ENCODE data around the gene KRT77.

The KRT77 gene

DNA sequence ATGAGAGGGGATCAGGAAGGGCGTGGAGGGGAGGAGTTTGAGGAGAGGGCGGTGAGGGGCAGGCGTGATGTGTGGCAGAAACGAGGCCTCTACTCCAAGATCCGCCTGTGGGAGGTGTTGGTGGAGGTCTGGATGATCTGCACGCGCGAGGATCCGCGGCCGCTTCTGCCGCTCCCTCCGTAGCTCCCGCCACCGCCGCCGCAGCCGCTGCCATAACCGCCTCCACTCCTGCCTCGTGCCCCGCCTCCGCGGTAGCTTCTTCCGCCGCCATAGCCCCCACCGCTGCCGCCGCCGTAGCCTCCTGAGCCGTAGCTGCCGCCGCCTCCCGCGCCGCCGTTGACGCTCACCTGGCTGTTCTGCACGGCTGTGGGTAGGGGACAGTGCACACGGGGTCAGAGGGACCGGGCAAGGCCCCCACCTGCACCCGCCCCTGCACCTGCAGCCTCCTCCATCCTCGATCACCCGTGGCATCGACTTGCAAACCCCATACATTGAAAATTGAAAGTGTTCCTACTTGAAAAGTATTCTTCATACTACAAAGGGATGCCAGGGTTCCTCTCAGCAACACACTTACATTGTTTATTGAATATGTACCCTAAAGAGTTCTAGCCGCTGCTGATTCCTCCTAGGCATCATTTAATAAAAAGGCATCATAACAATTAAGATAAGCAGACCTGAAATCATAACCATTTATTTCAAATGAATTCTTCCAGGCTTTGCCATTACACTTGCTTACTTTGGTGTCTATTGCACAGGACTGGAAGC lies 12.1 kb downstream of the KRT77 start:
- peak; percentile 16 for DNase-seq

DNA sequence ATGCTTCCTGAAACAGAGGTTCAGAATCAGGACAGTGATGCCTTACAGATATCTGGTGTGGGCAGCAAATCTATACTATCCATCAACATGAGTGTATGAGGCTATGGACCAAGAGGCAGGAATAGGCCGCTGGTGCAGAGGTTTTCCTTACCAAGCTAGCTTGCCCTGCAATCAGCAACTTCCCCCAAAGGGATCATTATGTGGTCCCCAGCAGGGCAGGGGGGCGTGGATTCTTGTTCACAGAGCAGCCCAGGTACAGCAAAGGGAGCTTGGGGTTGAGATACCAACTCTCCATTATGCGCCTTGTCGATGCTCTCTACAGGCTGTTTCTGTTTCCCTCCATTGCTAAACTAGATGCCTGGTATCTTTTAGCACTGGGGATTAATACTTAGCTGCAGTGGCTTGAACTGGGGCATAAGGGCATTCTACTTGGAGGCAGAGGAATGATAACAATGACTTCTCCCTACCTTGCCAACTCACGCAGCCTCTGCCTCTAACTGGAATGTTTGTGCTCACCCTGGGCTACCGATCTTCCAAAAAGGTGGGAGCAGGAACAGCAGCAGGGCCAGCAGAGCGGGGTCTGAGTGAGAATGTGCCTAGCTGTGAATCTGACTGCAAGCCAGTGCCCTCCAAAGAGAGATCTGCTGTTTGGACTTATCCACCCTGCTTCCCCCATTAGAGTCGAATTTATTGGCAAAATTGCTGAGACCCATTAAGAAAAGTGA lies 12.8 kb downstream of the KRT77 start:
- DNase-seq = no peak

GRCh38 chr12:52689936-52690335 lies 13.4 kb downstream of the KRT77 start:
- DNase-seq = no peak

- no peak for DNase-seq
Measured at GRCh38 chr12:52689239-52689638, 14.1 kb downstream of the KRT77 start.

GRCh38 chr12:52688481-52688880 lies 14.8 kb downstream of the KRT77 start:
- DNase-seq = no peak

DNA sequence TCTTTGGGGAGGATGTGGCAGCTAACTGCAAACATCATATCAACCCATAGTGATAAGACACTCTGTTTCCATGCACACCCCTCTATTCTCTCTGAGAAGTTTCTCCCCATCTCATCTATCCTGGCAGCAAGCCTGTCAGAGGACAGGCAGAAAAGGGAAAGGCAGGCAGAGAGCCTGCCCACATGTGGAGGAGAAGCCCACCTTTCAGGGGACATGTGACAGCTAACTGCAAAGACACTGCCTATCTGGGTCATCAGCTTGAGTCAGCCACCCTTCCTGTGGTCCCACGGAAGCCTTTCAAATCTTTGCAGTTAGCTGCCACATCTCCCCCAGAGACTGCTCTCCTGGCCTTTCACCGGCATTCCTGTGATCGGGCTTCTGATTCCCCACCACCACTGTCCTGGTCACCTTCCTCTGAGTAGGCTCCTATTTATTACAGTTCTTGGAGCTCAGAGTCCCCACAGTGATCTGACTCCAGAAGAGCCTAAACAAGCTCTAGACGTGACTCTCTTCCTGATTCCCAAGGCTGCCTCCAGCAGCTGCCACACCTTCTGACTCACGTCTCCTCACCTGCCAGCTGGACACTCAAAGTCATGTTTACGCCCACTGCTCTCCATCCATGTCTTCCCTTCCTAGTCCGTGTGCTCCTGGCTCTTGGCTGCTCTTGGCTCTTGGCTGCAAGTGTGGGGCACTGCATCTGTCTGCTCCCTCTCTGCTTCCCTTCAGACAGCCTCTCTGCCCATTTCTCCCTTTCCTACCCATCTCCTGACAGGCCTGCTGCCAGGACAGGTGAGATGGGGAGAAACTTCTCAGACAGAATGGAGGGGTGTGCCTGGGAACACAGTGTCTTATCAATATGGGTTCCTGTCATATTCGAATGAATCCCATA lies 15.6 kb downstream of the KRT77 start:
- DNase-seq = no peak

DNA sequence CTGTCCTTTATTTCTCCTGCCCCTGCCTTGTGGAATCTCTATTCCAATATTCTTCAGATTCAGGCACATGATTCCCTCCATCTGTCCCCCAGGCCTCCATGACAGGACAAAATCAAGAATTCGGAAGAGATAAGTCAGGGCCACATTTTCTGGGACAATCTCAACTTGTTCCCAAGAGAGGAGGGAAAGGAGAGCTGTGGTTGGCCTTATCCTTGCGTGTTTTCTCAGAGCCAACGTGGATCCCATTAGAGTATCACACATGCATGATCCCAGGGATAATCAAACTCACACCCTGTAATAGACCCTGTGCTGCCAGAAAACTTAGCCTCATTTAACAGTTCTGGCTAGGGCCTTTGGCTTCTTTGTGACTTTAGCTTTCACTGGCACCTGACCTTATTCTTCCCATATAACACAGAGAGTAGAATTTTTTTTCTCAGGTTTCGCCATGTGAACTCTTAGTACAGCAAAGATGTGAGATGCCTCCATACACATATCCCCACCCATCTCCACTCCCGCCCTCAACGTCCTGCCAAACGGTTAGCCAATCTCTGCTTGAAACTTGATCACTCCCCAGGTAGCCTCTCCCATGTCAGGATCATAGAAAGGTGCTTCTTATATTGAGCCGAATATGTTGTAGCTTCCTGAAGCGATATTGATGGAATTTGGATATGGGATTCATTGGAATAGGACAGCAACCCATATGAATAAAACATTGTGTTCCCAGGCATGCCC lies 16.4 kb downstream of the KRT77 start:
- no peak for DNase-seq

DNA sequence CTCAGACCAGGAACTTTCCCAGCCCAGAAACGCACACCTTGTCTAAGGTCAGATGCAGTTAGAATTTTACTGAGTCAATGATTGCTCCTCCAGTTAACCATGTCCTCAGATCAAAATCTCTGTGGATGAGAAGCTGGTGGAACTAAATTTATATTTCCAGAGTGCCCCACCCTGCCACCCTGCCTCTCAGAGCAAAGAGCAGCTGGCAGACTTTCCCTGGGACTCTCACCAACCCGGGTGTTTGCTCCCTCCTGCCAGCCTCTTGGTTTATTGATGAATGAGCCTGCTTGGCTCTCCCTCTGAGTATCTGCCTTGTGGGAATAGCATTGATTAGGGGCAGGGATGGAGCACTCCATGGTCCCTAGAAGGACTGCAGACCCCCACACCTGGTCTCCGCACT lies 17.3 kb downstream of the KRT77 start:
- no peak for DNase-seq

- no peak for DNase-seq
Measured at GRCh38 chr12:52685406-52685890, 17.9 kb downstream of the KRT77 start.

DNA sequence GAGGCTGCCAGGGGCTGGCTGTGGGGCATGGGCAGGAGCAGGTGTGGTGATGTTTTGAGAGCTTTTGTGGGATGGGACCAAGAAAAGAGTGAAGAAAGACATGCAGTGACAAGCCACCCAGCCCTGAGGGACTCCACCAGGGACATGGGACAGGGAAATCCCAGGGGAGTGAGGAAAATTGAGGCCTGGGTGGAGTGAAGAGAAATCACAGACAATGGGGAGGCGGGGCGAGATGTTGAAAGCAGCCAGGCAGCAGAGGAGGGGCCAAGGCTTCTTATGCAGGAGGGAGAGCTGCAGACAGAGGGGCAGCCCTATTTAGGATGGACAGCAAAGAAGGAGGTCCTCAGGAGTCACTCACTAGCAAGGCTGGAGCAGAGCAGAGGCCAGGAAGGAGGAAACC lies 18.9 kb downstream of the KRT77 start:
- no peak for DNase-seq

- DNase-seq = no peak
Measured at GRCh38 chr12:52683575-52684300, 19.6 kb downstream of the KRT77 start.

- no peak for DNase-seq
Measured at GRCh38 chr12:52682938-52683574, 20.3 kb downstream of the KRT77 start.

- DNase-seq = no peak
Measured at GRCh38 chr12:52682381-52682660, 21.0 kb downstream of the KRT77 start.

DNA sequence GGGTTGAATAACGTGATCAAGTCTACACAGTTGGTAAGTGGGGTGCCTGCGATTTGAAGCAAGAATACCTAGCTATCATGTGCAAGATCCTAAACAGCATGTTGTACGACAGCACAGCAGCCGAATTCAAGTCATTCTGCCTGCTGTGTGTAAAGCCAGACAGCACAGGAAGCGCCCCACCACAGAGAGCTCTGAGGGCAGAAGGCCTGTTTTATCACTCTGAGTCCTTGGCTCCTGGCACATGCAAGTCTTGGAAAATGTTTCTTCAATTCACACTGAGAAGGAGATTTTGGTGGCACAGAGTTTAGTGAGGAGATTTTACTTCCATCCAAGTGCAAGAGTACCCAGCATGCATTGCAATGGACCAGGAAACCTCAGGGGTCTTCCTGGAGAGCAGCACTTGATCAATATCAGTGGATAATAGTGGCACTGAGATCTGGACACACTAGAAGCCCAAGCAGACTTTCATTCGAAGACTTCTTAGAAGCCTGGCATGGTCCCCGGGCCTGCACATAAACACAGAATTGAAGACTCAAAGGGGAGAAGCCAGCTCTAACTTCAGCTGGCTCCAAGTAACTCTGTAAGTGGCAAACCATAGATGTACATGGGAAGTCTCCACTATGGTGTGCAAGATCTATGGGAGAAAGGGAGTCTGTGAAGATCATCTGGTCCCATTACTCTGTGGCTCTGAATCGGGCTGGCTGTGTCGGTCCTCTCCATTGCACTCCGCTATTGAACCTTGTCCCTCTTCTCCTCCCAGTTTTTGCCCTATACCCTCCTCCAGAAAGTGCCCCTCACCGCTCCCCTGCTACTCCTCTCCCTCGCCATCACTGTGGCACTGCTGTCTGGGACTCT lies 21.6 kb downstream of the KRT77 start:
- no peak for DNase-seq

DNA sequence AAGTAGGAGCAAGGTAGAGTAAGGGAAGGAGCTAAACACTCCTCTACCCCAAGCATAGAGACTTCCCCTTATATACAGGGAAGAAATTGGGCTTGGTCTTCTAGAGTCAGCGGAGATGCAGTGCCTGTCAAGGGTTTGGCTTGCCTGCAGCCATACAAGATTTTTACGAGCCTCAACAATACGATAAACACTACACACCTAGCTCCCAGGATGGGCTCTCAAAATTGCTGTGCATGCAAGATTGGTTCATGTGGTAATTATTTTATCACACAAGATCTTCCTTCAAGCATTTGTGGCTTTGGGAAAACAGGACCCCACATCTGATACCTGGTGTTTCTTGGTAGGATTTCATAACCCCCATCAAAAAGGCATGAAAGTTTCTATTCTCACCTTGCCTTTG lies 23.0 kb downstream of the KRT77 start, which contains the start of gene KRT1:
Gene KRT1 (minus strand): TSS at position 45 of the 400 bp plus-strand sequence. CDS start 59 bp downstream, outside the sequence.
- no peak for DNase-seq

- no peak for DNase-seq
Measured at GRCh38 chr12:52679875-52680274, 23.4 kb downstream of the KRT77 start.

DNA sequence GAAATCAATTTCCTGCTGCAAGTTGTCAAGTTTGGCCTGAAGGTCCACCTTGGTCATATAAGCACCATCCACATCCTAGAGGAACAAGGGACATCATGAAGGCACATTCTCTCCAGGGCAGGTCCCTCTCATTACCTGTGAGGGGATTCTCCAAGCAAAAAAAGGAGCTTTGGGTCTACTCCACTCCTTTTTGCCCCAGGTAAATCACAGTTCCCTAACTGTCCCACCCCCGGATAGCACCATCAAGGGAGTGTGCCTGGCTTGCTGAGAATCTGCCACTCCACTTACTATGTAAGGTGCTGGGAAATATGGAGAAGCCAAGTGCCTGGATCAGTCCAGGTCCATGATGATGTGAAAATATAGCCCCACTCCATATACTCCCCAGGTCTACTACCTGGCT lies 25.7 kb downstream of the KRT77 start:
- no peak for DNase-seq

GRCh38 chr12:52677126-52677525 lies 26.2 kb downstream of the KRT77 start:
- no peak for DNase-seq

GRCh38 chr12:52676163-52676562 lies 27.2 kb downstream of the KRT77 start:
- DNase-seq = no peak

- no peak for DNase-seq
Measured at GRCh38 chr12:52675301-52675701, 28.0 kb downstream of the KRT77 start.

GRCh38 chr12:52674433-52674775 lies 28.9 kb downstream of the KRT77 start:
- no peak for DNase-seq

Measured in NCI-H774 (cell line).